GM19455 (cell line): ENCODE data around the gene PRKCZ.

Source experiments
- ATAC-seq: cut with Tn5 transposase; IDR thresholded peaks from one replicate; pipeline ENCODE4 v1.9.1; 2021; ENCODE audit not compliant: unreplicated experiment

Gene PRKCZ

GRCh38 chr1:2049718-2050431 is at the start of gene PRKCZ:
TSS of gene PRKCZ (plus strand) at chr1:2050411. CDS start at chr1:2050631, 220 bp downstream.
- ATAC-seq = peak; percentile 75

- no peak for ATAC-seq
These were observed 49.8 kb upstream of the PRKCZ start for GRCh38 chr1:2000432-2000831.

DNA sequence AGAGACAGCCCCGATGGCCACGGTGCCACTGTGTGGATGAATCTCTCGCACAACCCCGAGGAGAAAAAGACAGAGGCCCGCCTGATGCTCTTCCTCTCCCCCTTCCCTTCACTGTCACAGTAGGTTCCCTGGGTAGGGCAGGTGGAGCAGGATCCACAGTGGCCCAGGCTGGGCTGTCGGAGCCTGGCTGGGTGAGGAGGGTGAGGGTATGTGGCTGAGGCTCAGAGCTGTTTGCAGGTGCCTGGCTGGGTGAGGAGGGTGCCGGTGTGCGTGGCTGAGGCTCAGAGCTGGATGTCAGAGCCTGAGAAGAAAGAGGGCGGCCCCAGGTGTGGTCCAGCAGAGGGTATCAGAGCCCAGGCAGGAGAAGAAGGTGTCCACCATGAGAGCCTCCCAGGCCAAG is 49.4 kb upstream of the PRKCZ start:
- ATAC-seq = no peak

- no peak for ATAC-seq
These were observed 48.3 kb upstream of the PRKCZ start for GRCh38 chr1:2001773-2002411.

DNA sequence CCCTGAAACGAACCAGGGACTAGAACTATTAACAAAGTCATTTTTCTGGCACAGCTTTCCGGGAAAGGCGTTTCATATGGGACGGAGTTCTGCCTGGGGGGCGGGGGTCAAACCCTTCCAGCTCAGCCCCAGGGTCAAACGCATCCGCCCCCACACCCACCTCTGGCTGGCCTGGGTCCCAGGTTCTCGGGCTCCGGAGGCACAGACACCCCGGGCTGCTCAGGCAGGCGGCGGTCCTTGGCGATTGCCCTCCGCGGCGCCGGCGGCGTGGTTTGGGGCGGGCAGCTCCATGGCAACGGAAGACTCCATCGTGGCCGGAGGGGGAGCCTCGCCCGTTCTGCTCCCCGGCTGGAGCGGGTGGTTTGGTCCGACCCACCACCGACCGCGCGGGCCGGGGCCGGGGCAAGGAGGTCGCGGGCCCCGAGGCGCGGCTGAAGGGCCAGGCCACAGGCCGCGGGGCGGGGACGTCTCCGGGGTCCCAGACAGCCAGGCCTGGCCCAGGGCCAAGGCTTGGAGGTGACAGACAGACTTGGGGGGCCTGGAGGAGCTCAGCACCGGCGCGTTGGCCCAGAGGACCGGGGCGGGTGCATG is 46.6 kb upstream of the PRKCZ start, which contains the start of gene CFAP74:
CFAP74 (minus strand) TSS at position 246 of the 591 bp plus-strand sequence. CDS start 12,830 bp downstream, outside the sequence.
- no peak for ATAC-seq

- no peak for ATAC-seq
These were observed 45.4 kb upstream of the PRKCZ start for GRCh38 chr1:2004856-2005255.

- ATAC-seq = no peak
These were observed 40.8 kb upstream of the PRKCZ start for GRCh38 chr1:2009101-2010053.

DNA sequence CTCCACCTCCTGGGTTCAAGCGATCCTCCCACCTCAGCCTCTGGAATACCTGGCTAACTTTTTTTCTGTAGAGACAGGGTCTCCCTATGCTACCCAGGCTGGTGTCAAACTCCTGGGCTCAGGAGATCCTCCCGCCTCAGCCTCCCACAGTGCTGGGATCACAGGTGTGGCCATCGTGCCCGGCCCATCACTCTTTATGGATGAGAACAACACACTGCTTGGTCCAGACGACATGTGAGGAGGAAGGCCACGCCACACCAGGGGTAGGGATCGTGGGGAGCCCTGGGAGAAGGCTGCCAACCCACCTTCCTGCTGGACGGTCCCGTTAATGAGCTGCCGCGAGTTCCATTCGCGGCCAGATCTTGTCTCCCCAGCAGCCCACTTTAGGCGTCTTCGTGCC is 36.0 kb upstream of the PRKCZ start:
- ATAC-seq = no peak

DNA sequence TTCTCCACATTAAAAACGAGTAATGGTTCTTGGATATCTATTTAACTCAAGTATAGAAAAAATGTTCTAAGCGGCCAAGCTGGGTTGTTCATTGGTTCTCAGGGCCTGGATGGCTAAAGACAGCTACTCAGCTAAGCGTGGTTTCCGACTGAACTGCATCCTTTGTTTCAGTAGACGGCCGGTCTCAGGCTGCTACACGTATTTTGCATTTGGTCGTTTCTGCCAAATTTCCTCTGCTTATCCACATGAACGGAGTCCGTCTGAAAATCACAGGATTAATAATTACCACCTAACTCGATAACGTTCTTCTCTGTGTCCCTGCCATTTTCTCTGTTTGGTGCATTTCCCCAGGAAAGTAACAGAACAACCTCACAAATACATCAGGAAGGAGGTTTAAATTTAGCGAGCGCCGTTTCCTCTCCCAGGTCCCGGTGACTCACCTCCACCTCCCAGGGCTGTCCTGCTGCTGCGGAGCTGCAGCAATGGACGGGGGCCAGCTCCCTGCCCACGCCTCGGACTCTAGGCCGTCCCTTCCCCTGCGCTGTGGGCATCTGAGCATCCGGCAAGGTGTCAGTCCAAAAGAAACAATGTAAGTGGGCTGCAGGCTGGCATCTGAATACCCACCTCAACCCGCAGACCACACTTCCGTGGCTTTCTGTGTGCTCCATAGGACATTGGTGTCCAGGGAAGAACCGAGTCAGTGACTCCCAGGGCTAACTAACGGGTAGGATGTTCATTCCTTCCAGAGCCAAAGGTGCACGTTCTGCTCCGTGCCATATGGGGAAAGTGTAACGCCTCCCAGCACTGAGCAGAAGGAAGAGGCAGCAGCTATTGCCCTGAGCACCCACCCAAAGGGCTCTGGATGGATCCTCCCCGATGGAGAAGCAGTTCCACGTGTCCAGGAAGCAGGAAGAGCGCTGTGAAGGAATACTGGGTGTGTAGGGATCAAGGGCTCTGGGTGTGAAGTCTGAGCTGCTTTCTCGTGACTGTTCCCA is 35.2 kb upstream of the PRKCZ start:
- no peak for ATAC-seq

DNA sequence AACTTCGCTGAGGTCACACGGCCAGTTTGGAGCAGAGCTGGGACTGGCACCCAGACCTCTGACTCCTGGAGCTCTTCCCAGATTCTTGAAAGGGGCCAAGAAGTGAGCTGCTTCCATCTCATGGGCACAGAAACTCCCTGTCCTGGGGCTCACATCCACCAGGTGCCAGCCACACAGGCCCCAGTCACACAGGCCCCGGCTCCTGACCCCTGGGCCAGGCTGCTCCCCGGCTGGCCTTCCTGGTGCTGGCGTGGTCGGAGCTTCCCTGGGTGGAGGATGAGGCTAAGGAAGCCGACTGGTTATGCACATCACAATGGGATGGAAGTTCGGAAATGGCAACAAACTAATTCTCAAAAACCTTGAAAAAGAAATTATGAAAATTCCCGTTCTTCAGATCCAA is 34.1 kb upstream of the PRKCZ start:
- ATAC-seq = no peak

DNA sequence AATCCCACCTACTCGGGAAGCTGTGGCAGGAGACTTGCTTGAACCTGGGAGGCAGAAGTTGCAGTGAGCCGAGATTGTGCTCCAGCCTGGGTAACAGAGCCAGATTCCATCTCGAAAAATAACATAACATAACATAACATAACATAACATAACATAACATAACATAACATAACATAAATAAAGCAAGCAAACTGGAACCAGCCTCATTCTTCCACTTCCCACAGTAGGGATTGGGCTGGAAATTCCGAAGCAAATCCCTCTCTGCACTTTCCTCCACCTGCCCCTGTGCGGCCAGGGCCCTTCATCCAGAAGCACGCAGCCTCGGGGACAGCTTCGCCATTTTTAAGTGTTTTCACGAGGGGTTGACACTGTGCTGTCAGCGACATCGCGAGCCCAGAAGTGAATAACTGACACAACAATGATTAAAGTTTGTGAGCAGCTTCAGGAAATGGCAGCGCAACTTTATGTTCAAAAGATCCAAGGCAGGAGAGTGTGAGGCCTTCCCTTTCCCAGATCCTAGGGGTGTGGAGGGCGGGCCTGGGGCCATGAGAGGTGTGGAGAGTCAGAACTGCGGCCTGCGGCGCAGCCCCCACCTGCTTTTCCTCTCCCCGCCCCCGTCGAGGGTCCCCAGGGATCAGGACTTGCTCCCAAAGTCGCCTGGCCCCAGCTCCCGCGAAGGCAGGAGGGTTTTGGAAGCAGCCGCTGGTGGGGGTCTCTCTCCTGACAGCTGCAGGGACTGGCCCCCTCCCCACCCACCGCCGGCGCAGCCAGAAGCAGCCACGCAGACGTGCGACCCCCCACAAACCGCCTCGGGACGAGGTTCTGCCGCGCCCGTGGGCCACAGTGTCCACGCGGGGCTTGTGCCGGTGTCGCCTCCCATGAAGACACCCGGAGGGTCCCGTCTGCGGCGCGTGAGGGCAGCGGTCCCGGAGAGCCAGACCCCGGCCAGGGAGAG is 31.7 kb upstream of the PRKCZ start:
- ATAC-seq = no peak

GRCh38 chr1:2019172-2019543 is 31.1 kb upstream of the PRKCZ start, which contains the start of gene GABRD:
TSS of gene GABRD (plus strand) at chr1:2019345. CDS start at chr1:2019424, 79 bp downstream.
- ATAC-seq = no peak

DNA sequence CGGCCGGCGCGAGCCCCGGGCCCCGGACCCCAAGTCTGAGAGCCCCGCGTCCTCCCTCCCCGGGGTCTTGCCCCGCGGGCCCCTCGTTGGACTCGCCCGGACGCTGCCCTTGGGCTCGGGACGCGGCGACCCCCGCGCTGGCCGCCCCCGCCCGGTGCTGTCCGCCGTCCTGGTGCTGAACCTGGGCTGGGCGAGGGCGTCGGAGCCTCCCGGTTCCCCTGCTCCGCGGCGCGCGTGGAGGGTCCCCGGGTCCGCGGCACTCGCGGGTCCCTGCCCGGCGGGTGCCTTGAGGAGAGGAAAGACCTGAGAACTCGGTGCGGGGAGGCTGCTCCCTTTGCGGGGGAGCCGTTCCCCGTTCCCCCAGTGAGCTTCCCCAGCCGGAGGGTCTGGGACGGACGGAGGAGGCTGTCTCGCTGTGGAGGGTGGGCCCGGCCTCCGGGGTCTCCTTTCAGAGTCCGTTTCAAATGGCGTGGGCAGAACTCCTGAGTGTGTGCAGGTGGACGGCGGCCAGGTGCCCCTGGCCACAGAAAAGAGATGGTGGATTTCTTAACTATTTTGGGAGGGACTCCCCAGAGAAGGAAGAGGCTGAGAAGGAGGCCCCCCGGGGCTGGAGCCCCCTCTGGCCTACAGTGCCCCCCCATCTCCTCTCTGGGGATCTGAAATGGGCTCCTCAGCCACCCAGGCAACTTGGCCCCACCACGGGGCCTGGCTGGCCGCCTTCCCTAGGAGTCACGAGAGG is 30.5 kb upstream of the PRKCZ start:
- no peak for ATAC-seq

- ATAC-seq = no peak
These were observed 29.9 kb upstream of the PRKCZ start for GRCh38 chr1:2020310-2020655.

GRCh38 chr1:2021550-2021949 is 28.7 kb upstream of the PRKCZ start:
- ATAC-seq = no peak

DNA sequence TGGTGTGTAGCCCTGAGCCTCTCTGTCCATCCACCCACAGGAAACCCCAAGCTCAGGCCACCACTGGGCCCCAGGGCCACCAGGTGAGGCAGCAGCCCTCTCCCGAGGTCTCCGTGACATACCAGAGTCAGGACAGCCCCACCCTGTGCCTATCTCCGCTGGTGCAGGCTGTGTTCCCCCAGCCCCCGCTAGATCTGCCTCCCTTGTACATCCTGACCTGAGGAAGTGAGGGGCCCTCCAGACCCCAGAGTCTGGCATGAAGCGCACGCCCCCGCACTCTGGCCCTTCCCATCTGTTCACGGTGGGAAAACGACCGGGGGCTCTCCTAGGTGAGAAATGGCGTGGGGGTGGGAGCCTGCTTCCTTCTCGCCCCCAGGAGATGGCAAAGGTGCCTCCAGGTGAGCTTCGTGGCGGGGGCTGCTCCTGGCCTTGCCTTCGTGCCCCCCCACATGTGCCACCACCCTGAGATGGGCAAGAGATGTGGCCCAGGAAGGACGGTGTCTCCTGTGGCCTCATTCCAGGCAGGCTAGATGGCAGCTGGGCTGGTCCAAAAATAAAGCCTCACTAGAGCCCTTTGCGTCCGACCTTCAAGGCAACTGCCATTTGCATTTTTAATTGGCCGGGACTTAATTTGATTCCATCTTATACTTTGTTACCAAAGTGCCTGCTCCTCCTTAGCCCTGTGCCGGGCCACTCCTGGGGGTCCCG is 28.0 kb upstream of the PRKCZ start:
- no peak for ATAC-seq

DNA sequence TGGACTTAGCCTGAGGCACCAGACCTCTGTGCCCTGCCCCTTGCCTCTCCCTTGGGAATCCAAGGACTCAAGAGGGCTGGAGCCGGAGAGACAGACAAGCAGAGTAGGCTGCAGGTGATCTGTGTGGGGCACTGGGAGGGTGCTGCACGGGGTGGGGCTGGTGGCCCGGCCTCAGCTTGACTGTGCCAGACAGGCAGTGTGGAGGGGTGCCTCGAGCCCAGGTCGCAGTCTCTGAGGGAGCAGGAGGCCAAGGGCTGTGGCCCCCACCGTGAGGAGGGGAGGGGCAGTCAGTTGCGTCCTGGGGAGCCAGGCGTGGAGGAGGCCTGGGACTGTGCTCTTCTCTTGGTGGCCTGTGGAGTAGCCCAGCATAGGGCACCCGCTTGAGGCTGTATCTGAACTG is 27.0 kb upstream of the PRKCZ start:
- ATAC-seq = no peak

- no peak for ATAC-seq
These were observed 25.8 kb upstream of the PRKCZ start for GRCh38 chr1:2024451-2024850.
